Upper lobe of right lung (tissue), 1 donor: ENCODE measurements around the gene AP1B1. TPM values are rescaled to one million over a fixed set of nuclear protein-coding genes. Genes with fewer than 3 reads are reported as not detected.

Source experiments
- ATAC-seq: fragments of 200-7000 bp; cut with Tn5 transposase; one replicate; pipeline ENCODE4 v1.9.1; 2020; ENCODE audit warnings: mild to moderate bottlenecking, moderate library complexity
- DNase-seq: peaks from one replicate; pipeline ENCODE4 v3.0.0-alpha.2; 2020
- H3K27ac ChIP-seq: fragments of 200-600 bp; one replicate; pipeline ENCODE4 v1.8.0; 2022
- H3K27me3 ChIP-seq: fragments of 200-600 bp; one replicate; pipeline ENCODE4 v1.8.0; 2022; ENCODE audit warnings: mild to moderate bottlenecking
- H3K36me3 ChIP-seq: fragments of 200-600 bp; one replicate; pipeline ENCODE4 v1.8.0; 2022
- H3K4me1 ChIP-seq: fragments of 200-600 bp; one replicate; pipeline ENCODE4 v1.8.0; 2022
- H3K4me3 ChIP-seq: fragments of 200-600 bp; one replicate; pipeline ENCODE4 v1.8.0; 2022; ENCODE audit warnings: mild to moderate bottlenecking
- H3K9me3 ChIP-seq: fragments of 200-600 bp; one replicate; pipeline ENCODE4 v1.8.0; 2022
- intact Hi-C: fragments of 100-400 bp; cut with DNase I; formaldehyde crosslinking; loops from one replicate; pipeline ENCODE4 v1.11.0; 2022
- microRNA-seq: library from miRNA; unstranded; fragments of <30 nt; microRNA quantifications from one replicate; pipeline ENCODE4 v1.2.0, GENCODE V29; 2020; ENCODE audit warnings: borderline microRNAs expressed
- total RNA-seq: library from RNA; stranded (reverse); fragmentation: NEBNext Ultra II Directional; extraction: Animal tissue kit (Norgen Biotek cat#: 25700); gene quantifications from one replicate; pipeline ENCODE4 v1.2.1, GENCODE V29; 2021
- TF ChIP-seq, protein P1 (sequence below): fragments of 200-600 bp; IDR thresholded peaks from one replicate; pipeline ENCODE4 v1.8.0; 2022; ENCODE audit warnings: antibody characterized with exemption
- donor health status: DM: no; HTN: yes; CAD: no; lungs with severe emphysema.

Gene AP1B1
- total RNA-seq, 1 donor from 2014 or later: 62.4 TPM

DNA sequence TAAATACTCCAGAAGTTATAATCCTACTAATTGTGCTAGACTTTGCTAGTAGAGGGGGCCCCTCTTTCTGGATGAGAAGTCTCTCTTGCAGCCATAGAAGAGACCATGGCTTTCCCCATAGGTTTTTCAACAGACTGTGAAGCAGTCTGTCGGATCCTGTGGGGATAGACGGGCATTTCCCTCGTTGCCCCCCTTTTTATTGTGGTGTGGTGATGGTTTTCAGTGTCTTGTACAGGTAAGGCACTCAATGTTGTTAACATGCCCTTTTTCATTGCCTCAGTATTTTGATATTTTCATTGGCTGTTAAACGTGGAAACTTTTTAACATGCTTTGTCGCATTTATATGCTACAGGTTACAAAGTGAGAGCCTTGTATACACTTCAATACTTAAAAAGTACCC, 98.3 kb downstream of the AP1B1 start:
- H3K27ac ChIP-seq: no peak overlapping the region
- no peak for ATAC-seq
- TF ChIP-seq, protein P1, sequence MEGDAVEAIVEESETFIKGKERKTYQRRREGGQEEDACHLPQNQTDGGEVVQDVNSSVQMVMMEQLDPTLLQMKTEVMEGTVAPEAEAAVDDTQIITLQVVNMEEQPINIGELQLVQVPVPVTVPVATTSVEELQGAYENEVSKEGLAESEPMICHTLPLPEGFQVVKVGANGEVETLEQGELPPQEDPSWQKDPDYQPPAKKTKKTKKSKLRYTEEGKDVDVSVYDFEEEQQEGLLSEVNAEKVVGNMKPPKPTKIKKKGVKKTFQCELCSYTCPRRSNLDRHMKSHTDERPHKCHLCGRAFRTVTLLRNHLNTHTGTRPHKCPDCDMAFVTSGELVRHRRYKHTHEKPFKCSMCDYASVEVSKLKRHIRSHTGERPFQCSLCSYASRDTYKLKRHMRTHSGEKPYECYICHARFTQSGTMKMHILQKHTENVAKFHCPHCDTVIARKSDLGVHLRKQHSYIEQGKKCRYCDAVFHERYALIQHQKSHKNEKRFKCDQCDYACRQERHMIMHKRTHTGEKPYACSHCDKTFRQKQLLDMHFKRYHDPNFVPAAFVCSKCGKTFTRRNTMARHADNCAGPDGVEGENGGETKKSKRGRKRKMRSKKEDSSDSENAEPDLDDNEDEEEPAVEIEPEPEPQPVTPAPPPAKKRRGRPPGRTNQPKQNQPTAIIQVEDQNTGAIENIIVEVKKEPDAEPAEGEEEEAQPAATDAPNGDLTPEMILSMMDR: no peak
- H3K36me3 ChIP-seq: peaks cover 100% of the 10 kb centered on the region
- intact Hi-C loops: no loop called here
- no peaks in the 10 kb centered on the region for H3K9me3 ChIP-seq
- H3K27me3 ChIP-seq: no peaks in the 10 kb centered on the region
- no peak overlapping the region for H3K4me3 ChIP-seq
- DNase-seq: no peak
- H3K4me1 ChIP-seq: no peaks in the 10 kb centered on the region

DNA sequence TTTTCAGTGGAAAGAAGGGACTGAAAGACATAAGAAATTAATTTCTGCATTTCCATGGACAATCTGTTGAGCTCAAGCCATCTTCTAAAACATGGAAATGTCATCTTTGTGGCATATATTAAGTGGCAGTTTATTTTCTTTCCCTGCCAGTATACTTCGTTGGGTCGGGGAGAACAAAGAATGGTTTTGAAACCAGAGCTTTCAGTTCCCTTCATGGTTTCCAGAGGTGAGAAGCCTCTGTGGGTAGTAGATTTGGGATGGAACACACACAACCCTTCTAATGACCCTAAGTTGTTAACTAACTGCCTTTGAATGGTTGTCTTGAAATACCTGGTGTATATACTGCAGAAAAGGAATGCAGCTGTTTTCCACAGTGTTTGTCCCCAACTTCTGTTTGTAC, 99.5 kb downstream of the AP1B1 start:
- Histone ChIP-seq H3K4me1 (no peaks in the 10 kb centered on the region), H3K27ac (no peak overlapping the region), H3K9me3 (no peaks in the 10 kb centered on the region), H3K4me3 (no peak overlapping the region), H3K36me3 (peaks cover 100% of the 10 kb centered on the region), H3K27me3 (no peaks in the 10 kb centered on the region)
- TF ChIP-seq, protein P1: no peak
- intact Hi-C loops: no loop called here
- ATAC-seq: no peak
- DNase-seq: no peak

DNA sequence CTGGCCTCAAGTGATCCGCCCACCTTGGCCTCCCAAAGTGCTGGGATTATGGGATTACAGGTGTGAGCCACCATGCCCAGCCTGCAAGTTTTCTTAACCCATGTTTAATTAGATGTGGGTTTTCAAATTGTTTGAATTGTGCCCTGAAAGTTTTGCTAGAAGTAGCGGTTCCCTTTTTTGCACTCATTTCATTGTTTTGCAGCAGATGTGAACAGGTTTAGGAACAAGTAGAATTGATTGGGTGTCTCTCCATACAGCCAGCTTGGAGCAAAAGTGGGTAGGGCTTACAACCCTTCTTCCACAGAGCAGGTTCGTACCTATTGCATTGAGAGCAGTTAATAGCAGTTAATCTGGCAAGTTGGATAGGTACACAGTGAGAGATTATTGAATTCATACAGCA, 104.2 kb downstream of the AP1B1 start:
- H3K9me3 ChIP-seq: no peaks in the 10 kb centered on the region
- no peak for ATAC-seq
- no peak overlapping the region for H3K27ac ChIP-seq
- H3K4me3 ChIP-seq: no peak overlapping the region
- H3K36me3 ChIP-seq: peaks cover 100% of the 10 kb centered on the region
- H3K27me3 ChIP-seq: no peaks in the 10 kb centered on the region
- TF ChIP-seq, protein P1: no peak
- DNase-seq: no peak
- H3K4me1 ChIP-seq: no peaks in the 10 kb centered on the region
- intact Hi-C loops: no loop called here

DNA sequence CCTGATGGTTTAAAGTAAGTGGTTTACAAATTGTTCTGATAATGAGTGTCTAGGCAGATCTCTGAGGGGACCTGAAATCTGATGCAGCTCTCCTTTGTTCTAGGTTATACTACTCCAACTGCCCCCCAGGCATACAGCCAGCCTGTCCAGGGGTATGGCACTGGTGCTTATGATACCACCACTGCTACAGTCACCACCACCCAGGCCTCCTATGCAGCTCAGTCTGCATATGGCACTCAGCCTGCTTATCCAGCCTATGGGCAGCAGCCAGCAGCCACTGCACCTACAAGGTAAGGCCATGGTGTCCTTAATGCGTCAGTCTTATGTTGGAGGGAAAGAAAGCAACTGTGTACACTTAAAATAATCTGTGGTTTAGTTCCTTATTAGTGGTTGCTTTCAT, 110.4 kb downstream of the AP1B1 start:
- Histone ChIP-seq H3K27ac (no peak overlapping the region), H3K36me3 (peaks cover 100% of the 10 kb centered on the region), H3K9me3 (no peaks in the 10 kb centered on the region), H3K27me3 (no peaks in the 10 kb centered on the region), H3K4me1 (peaks cover 25% of the 10 kb centered on the region), H3K4me3 (no peak overlapping the region)
- ATAC-seq (no peak), DNase-seq (no peak)
- TF ChIP-seq, protein P1: no peak
- intact Hi-C loops: no loop called here

Small RNA genes within 50 kb of the gene (microRNA-seq; reads per million reads assigned to microRNA genes)
- 8.4 reads per million, percentile 35 among the genes with 10 or more reads in this experiment for gene MIR3653

Other genes starting within 250 kb of the AP1B1 start
- 15.2 TPM for gene EMID1, start 182.7 kb downstream of the AP1B1 start, total RNA-seq
- 19.0 TPM for gene RHBDD3, start 120.6 kb downstream of the AP1B1 start, total RNA-seq
- 149 TPM for gene EWSR1, start 120.3 kb downstream of the AP1B1 start, total RNA-seq
- 27.2 TPM for gene GAS2L1, start 81.9 kb downstream of the AP1B1 start, total RNA-seq
- 0.72 TPM for gene RASL10A, start 72.9 kb downstream of the AP1B1 start, total RNA-seq
- gene RFPL1, start 50.0 kb upstream of the AP1B1 start, total RNA-seq: not detected
- gene NEFH, start 91.6 kb upstream of the AP1B1 start, total RNA-seq: 0.46 TPM
- gene THOC5, start 165.2 kb upstream of the AP1B1 start, total RNA-seq: 43.0 TPM
- gene NIPSNAP1, start 192.5 kb upstream of the AP1B1 start, total RNA-seq: 23.0 TPM
- gene NF2, start 215.1 kb upstream of the AP1B1 start, total RNA-seq: 43.9 TPM